GM18951 (cell line): ENCODE measurements around the gene ECT2L.

ENCODE experiments used
- POLR2A ChIP-seq: IDR thresholded peaks from 4 replicates; pipeline ENCODE4 v1.6.1; 2011; ENCODE audit warnings: mild to moderate bottlenecking; ENCODE audit not compliant: insufficient read length, insufficient read depth; ENCODE audit errors: extremely low read depth
- in situ Hi-C: fragments of 300-500 bp; cut with MboI; formaldehyde crosslinking; loops from one replicate; pipeline ENCODE4 v1.12.0; 2022; ENCODE audit warnings: low sequenced_read_pairs, mixed read lengths, inconsistent platforms; ENCODE audit not compliant: unreplicated experiment

ECT2L gene

DNA sequence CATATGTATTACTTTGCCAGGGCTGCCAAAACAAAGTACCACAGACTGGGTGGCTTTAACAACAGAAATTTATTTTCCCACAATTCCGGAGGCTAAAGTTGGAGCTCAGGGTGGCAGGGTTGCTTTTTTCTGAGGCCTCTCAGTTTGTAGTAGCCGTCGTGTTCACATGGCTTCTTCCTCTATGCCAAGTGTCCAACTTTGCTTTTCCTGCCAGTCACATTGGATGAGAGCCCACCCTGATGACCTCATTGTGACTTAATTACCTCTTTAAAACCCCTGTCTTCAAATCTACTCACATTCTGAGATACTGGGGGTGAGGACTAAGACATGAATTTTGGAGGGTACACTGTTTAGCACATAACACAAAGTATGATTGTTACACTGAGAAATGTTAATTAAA is 9.9 kb upstream of the ECT2L start:
- no peak for TF ChIP-seq POLR2A
- in situ Hi-C loops, result no loop called here

DNA sequence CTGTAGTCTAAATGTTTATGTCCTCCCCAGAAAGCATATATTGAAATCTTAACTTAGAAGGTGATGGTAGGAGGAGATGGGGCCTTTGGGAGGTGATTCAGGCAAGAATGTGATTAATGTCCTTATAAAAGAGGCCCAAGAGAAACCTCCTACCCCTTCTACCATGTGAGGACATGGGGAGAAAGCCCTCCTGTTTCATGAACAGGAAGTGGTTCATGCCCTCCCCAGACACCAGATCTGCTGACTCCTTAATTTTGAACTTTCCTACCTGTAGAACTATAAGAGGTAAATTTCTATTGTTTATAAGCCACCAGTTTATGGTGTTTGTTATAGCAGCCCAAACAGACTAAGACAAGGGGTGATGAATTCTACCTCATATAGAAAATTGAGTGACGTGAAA is 8.7 kb upstream of the ECT2L start:
- no peak for TF ChIP-seq POLR2A
- in situ Hi-C loops, result no loop called here

DNA sequence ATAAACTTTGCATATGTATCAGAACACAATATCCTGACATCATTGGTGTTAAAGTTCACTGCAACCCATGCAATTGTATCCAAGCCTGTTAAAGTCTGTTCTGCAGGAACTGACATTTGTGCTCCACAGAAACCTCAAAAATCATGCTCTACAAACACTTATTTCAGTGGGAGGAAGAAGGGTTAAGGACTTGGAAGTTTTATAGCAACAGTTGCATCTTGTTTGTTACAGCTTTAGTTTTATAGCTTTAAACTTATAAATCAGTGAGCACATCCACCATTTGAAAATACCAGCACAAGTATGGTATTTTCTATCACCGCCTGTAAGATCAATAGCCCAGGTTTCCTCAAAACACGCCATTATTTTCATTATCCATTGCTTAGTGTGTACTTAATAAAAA is 884 bp downstream of the ECT2L start:
- in situ Hi-C loops, result no loop called here
- no peak for TF ChIP-seq POLR2A

DNA sequence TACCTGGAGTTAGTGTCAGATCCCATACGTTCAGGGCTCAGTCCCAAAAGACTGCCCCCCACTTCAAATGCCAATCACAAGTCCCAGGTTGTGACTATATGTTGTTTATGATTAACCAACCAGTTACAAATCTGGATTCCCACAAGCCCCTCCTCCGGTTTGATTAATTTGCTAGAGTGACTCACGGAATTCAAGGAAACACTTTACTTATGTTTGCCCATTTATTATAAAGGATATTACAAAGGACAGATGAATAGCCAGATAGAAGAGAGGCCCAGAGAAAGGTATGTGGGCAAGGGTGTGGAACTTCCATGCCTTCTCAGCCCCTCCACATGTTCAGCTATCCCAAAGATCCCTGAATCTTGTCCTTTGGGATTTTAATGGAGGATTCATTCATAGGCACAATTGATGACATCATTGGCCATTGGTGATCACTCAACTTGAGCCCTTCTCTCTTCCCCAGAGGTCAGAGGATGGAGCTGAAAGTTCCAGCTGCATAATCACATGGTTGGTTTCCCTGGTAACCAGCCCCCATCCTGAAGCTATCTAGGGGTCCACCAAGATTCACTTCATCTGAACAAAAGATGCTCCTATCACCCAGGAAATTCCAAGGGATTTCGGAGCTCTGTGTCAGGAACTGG is 2.0 kb downstream of the ECT2L start:
- TF ChIP-seq POLR2A, result no peak
- in situ Hi-C loops, result no loop called here

DNA sequence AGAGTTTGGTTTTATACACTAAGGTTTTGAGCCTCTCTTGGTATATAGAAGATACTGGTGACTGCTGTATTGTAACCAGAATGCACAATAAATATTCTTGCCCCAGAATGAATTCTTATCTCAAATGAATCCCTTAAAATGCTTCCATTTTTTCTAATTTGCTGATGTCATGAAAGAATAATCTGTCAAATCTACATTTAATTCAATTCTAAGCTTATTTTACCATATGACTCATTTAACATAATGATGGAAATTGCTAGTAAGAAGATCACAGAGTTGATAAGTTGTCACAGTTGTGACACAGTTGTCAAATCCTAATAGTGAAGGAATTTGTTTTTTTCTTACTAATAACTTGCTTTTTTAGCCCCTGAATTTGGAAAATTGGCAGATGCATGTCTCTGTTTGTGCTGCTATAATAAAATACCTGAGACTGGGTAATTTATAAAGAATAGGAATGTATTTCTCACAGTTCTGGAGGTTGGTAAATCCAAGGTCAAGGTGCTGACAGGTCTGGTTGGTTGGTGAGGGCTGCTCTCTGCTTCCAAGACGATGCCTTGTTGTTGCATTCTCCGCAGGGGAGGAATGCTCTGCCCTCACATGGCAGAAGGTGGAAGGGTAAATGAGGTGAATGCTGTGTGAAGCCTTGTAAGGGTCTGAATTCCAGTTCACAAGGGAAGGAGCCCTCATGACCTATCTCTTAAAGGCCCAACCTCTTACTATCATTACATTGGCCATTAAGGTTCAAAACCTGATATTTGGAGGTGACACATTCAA is 4.7 kb downstream of the ECT2L start:
- in situ Hi-C loops, result loop anchor here (25.0 kb wide), 2 partner anchors 312 to 412 kb away; no protein-coding TSS in a partner anchor
- no peak for TF ChIP-seq POLR2A

DNA sequence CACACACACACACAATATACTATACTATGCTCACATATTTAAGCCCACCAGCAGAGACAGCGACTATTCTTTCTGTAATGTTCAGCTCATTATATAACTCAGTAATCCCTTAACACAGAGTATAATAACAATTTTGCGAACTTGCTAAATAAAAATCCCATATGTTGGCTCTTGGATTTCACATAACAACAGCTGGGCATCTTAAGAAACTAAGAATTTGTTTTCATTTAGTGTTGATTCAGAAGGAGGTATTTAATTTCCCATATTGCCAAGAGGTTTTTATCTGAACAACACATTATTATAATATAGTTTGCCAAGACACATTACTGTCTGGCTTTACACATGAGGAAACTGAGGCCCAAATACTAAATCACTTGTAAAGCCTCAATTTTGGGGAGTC is 7.4 kb downstream of the ECT2L start:
- in situ Hi-C loops, result loop anchor here (25.0 kb wide), 2 partner anchors 309 to 409 kb away; no protein-coding TSS in a partner anchor

DNA sequence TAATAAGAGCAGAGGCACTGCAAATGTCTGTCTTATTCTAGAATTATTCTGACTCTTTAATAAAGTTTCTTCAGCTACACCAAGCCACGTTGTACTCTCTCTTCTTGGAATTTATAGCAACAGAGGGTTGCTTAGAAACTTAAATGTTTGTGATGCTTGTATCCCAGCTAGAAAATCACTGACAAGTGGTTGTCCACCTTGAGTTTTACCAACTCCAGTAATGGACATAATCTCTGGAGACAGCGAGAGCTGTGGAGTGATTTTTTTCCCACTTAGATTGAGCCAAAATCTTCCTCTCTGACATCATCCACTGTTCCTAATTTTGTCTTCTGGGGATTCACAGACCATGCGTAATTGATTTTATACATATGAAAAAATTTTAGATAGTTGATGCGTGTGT is 8.0 kb downstream of the ECT2L start:
- no peak for TF ChIP-seq POLR2A

More for the DNA sequence above, 7.4 kb downstream of the ECT2L start:
- no peak for TF ChIP-seq POLR2A

DNA sequence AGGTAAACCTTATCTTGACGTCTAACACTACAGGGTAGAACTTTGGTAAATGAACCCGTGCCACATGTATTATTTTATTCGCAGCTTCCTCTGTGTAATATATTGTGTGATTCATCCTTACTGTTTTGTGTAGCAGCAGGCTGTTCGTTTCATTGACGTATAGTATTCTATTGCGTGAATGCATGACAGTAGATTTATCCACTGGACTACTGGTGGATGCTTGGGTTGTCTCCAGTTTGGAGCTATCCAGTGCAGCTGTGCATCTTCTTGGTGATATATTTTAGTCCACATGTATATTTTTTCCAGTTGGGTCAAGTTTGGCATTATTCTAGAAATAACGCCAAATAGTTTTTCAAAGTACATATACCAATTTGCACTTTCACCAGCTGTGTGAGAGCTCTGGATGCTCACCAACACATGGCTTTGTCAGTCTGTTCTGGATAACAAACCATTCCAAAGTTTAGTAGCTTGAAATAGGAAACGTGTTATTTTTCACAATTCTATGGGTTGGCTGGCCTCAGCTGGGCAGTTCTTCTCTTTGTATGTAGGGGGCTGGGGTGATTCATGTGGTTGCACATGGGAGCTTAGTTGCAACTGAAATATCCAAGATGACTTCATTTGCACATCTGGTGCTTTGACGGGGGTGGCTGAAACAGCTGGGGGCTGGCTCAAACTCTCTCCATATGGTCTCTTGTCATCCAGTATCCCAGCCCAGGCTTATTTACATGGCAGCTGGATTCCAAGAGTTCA is 9.3 kb downstream of the ECT2L start:
- in situ Hi-C loops, result loop anchor here (5.0 to 25.0 kb wide), 3 partner anchors 307 to 562 kb away; no protein-coding TSS in a partner anchor
- no peak for TF ChIP-seq POLR2A

More for the DNA sequence above, 8.0 kb downstream of the ECT2L start:
- in situ Hi-C loops, result loop anchor here (25.0 kb wide), 2 partner anchors 308 to 408 kb away; no protein-coding TSS in a partner anchor

DNA sequence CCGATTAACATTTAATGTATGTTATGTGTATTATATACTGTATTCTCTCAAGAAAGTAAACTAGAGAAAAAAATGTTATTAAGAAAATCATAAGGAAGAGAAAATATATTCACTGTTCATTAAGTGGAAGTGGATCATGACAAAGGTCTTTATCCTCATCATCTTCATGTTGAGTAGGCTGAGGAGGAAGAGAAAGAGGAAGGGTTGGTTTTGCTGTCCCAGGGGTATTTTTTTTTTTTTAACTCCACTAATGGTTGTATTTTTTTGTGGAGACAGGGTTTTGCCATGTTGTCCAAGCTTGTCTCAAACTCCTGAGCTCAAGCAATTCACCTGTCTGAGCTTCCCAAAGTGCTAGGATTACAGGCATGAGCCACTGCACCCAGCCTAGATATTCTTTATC is 11.0 kb downstream of the ECT2L start:
- in situ Hi-C loops, result loop anchor here (5.0 to 25.0 kb wide), 3 partner anchors 305 to 560 kb away; no protein-coding TSS in a partner anchor
- no peak for TF ChIP-seq POLR2A

DNA sequence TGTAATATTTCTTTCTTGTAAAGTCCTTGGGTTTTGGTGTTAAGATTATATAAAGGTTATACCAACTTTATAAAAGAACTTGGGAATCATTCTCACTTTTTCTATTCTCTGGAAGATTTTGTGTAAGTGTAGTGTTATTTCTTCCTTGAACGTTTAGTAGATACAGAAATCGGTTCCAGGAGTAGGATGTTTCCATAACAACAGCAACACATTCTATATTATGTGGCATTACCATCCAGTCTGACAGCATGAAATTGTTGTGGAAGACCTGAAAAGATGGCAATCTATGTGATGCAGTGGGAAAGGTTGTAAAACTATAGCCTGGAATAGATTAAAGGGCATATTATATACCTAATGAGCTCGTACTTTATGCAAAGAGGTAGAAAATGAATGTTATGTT is 13.8 kb downstream of the ECT2L start:
- TF ChIP-seq POLR2A, result no peak
- in situ Hi-C loops, result loop anchor here (5.0 to 25.0 kb wide), 3 partner anchors 303 to 558 kb away; no protein-coding TSS in a partner anchor

DNA sequence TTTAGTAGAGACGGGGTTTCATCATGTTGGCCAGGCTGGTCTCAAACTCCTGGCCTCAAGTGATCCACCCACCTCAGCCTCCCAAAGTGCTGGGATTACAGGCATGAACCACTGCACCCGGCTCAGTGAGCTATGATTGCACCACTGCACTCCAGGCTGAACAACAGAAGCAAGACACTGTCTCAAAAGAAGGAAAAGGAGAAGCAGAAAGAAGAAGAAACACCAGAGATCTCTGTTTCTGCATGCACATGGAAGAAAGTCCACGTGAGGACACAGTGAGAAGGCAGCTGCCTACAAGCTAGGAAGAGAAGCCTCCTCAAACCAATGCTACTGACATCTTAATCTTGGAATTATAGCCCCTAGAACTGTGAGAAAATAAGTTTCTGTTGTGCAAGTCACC is 16.0 kb downstream of the ECT2L start:
- in situ Hi-C loops, result loop anchor here (25.0 kb wide), 2 partner anchors 300 to 400 kb away; no protein-coding TSS in a partner anchor
- no peak for TF ChIP-seq POLR2A

DNA sequence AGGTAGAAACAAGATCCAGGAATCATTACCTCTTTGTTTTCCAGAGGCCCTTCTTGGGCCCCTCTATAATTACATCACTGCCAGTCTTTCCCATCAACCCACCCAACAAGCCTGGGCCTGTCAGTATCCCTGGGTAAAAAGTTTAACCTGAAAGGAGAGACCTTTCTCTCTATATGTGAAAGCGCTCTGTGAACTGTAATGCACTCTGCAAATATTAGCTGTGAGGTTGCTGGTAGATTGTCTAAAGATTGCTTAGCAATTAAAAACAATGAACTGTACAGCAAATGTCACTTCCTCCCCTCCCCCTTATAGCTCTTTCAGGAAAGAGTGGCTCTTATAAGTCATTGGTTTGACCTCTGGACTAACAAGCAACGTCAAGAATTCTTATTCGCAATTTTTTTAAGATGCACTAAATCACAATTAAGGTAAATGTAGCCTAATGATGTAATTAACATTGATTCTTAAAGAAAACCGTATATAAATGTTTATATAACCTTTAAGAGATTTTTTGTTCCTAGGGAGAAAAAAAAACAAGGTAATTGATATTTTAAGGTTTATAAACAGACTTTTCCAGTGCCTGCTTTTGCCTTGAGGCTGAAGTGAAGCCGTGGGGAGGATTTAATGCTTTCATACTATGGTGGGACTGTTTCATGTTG is 18.4 kb downstream of the ECT2L start:
- TF ChIP-seq POLR2A, result no peak
- in situ Hi-C loops, result loop anchor here (25.0 kb wide), 2 partner anchors 298 to 398 kb away; no protein-coding TSS in a partner anchor
